HG03520 (cell line): ENCODE results near the gene TTLL12.
A peak's percentile ranks its signal among the peaks of the same experiment; 100 is the strongest.

Experiments used
- ATAC-seq: cut with Tn5 transposase; IDR thresholded peaks from one replicate; pipeline ENCODE4 v1.9.1; 2021; ENCODE audit warnings: mild to moderate bottlenecking, moderate library complexity; ENCODE audit not compliant: unreplicated experiment

Gene TTLL12

GRCh38 chr22:43200555-43200954 is 13.6 kb upstream of the TTLL12 start:
- no peak for ATAC-seq

DNA sequence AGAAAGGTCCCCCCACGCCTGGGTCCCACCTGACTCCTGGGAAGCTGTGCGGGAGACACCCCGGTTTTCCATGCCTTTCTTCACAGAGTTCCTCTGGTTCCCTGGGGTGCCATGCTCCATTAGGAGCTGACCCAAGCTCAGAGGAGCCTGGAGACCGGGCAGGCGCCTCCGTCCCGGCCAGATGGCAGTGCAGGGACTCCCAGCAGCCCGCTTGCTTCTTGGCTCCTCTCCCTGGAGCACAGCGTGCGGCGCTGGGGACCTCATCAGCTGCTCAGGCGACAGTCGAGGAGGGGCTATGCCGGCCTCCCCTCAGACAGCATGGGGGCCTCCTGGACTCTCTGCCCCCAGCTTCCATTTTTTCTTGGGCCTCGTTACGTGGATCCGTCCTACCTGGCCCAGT is 13.1 kb upstream of the TTLL12 start:
- ATAC-seq: no peak

- no peak for ATAC-seq
These were observed 12.6 kb upstream of the TTLL12 start for GRCh38 chr22:43199541-43199940.

DNA sequence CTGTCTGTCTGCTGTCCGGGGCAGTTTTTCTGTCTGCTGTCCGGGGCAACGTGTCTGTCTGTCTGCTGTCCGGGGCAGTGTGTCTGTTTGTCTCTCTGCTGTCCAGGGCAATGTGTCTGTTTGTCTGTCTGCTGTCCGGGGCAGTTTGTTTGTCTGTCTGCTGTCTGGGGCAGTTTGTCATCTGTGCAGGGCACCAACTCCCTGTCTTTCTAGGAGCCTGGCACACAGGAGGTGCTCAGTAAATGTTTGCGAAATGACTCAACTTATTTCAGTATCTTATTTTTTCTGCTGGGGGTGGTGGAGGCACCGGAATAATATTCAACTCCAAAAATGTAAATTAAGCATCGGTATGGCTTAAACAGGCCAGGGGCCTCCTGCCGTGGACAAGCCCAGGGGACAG is 12.0 kb upstream of the TTLL12 start:
- ATAC-seq: no peak

GRCh38 chr22:43198126-43198525 is 11.2 kb upstream of the TTLL12 start:
- ATAC-seq: no peak

GRCh38 chr22:43197271-43197941 is 10.5 kb upstream of the TTLL12 start:
- ATAC-seq: no peak

DNA sequence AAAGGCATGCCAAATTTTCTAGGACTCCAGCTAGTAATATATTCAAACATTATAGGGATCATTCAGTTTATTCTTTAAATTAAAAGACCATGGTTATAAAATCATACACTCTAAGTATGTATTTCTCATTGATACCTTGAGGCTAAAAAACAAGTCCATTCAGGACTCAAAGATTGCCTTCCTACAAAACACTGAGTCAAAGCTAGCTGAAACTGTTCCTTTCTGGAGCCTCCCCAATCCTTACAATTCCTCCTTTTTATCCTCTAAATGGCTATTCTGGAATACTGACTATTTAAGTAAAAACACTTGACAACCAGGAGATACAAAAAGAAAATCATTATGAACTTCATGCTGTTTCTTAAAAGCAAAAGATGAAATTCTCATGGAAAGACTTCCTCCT is 4.9 kb upstream of the TTLL12 start:
- no peak for ATAC-seq

GRCh38 chr22:43188829-43189545 is 2.1 kb upstream of the TTLL12 start:
- no peak for ATAC-seq

- ATAC-seq: peak; percentile 70
These were observed 501 bp upstream of the TTLL12 start for GRCh38 chr22:43187171-43188099.

DNA sequence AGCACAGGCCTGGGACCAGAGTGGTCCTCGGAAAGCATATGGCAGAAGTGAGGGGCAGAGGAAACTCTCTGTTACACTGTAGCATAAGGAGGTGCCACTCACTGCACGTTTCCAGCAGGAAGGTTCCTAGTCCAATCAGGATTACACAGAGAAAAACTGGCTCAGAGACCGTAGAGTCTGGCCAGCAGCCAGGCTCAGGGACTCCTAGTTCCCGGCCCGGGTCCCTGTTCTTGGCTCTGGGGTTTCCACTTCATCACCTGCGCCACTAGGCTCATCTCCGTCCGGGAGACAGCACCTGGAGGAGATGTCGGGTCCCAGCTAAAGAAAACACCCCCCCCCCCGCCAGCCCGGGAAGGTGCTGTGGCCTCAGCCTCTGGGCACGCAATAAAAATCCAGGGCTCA is 1.1 kb downstream of the TTLL12 start:
- ATAC-seq: no peak

DNA sequence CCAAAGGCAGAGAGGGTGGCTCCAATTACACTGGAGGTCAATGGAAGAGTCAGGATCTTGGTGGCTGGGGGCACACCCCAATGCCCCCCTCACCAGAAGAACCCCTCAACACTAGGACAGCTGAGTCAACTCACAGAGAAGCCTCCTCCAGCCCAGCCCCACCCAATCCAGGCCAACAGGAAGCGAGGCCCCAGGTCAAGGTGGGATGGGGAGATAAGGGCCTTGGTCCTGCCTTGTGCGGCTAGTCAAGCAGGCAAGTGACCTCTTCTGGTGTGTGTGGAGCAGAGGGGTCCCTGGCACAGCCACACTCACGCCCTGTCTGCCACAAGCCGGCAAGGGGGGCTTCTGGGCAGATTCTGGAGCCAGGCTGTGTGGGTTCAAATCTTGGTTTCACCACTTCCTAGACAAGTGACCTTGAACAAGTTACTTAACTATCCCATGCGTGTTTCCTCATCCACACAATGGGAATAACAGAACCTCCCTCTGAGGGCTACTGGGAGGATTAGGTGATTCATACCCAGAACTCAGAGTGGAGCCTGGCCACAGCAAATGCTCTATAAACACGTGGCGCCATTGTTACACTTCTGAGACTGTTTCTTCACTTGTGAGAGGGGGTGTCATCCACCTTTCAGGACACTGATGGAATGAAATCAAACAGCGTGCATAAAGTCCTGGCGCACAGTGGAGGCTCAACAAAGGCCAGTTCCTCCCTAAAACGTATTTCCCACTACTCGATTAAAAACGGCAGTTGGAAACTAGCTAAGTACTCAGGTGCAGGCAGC is 3.2 kb downstream of the TTLL12 start:
- no peak for ATAC-seq

DNA sequence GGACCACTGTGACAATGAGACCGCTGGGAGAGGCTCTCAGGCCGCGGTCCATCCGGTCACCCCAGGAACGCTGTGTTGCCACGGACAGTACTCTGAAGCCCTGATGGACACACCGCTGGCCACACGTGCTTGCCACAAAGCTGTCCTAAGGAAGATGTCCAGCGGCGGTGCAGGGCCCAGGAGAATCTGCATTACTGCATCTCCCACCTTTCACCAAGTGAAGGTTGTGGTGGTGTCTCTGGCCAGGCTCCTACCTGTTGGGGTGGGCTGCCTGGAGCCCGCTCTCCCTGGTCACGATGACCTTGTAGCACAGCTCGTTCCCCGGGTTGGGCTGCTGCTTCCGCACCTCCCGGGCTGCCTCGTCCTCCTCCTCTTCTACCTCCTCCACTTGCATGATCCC is 4.2 kb downstream of the TTLL12 start:
- no peak for ATAC-seq

- ATAC-seq: no peak
These were observed 4.8 kb downstream of the TTLL12 start for GRCh38 chr22:43182118-43182517.

- no peak for ATAC-seq
These were observed 5.4 kb downstream of the TTLL12 start for GRCh38 chr22:43181321-43182076.

DNA sequence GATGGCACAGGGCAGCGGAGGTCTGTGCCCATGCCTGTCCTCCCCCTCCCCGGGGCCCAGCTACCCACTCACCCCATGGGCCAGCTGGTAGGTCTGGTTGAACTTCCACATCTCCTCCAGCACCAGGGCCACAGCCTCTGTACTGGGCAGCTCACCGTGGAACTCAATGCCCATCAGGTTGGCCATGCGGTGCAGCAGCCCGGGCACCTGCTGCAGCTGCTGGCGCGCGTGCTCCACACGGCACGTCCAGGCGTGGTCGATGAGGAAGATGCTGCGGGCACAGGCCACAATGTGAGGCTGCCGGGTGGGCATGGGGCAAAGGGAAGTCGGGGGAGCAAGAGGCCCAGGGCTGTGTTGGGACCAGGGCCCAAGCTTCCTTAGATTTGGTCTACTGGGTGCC is 6.3 kb downstream of the TTLL12 start:
- no peak for ATAC-seq

- no peak for ATAC-seq
These were observed 7.1 kb downstream of the TTLL12 start for GRCh38 chr22:43179911-43180195.

GRCh38 chr22:43179146-43179910 is 7.6 kb downstream of the TTLL12 start:
- ATAC-seq: no peak

- ATAC-seq: no peak
These were observed 9.5 kb downstream of the TTLL12 start for GRCh38 chr22:43177479-43177878.

DNA sequence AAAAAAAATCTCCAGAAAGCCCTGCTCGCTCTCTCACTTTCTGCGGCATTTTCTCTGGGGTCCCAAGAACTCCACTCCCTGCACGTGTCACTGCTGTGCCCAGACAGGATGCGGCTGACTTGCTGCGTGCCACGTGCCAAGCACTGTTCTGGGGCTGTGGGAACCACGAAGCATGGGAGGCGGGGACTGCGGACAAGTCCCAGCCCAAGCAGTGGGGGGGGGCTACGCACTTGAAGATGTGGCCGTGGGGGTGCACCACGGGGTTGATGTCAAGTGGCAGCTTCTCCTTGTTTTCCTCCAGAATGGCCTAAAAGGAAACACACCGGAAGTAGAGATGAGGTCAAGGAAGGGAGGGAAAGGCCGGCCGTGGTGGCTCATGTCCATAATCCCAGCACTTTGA is 10.8 kb downstream of the TTLL12 start:
- no peak for ATAC-seq
